ENCODE measurements around the gene EPHA3.

EPHA3 gene

DNA sequence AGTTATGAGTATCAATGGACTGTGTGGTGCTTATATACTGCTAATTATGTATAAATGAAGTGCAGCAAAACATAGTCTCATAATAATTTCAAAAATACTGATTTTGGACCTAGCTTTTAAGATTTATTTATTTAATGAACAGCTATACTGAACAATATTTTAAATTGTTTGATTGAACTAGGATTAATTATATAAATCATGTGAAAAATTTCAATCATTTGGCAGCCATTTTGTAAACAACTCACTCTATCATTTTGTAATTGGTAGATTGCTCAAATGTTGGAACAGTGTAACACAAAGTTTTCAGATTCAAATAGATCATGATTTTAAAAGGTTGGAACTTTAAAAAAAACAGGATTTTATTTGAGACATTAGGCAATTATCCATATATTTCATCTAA lies 47.0 kb downstream of the EPHA3 start:
- FAIRE-seq = peak; percentile 4

DNA sequence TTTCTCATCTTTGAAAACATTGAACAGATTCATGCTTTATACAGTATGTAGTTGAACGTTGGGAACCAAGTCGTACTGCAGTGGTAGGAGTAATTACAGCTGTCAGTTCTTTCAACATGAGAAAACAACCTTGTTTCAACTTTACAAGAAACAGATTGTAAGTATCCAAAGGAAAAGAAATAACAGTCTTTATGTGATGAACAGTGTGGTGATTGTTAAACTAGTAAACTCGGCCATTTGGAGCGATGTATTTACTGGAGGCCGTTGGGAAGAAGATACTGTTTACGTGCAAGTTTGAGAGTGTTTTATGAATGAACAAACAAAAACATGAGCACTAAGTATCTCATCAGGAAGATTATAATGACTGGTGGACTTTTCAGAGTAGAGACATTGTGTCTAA lies 48.4 kb downstream of the EPHA3 start:
- FAIRE-seq = no peak

DNA sequence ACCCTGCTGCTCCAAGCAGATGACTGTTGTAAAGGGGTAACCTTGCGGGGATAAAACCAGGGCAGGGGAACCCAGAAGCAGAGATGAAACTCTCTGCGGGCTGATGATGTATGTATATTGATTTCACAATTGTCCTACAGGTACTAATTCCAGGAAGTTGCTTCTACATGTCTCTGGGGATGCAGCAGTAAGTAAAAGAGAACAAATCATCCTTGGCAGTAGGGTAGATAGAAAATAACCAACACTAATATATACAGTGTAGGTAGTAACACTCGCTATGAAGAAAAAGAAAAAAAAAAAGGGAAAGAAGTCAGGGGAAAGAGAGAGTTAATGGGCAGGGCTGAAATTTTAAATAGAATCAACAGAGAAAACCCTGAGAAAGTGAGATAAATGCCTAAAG lies 50.2 kb downstream of the EPHA3 start:
- FAIRE-seq = no peak

DNA sequence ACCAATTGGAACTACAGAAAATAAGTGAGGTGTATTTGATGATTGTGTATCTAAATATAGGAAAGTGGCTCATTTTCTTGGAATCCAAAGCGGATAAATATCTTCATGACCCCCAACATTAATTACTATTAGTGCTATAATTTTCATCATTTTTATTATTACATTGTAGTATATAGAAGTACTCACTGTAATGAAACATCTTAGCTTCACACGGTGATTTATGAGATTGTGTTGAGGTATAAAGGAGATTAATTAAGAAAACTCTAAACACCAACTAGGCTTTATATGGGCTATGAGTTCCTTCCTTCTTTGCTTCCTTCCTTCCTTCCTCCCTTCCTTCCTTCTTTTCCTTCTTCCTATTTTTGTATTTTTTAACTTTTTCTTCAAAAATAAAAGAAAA lies 52.2 kb downstream of the EPHA3 start:
- no peak for FAIRE-seq

DNA sequence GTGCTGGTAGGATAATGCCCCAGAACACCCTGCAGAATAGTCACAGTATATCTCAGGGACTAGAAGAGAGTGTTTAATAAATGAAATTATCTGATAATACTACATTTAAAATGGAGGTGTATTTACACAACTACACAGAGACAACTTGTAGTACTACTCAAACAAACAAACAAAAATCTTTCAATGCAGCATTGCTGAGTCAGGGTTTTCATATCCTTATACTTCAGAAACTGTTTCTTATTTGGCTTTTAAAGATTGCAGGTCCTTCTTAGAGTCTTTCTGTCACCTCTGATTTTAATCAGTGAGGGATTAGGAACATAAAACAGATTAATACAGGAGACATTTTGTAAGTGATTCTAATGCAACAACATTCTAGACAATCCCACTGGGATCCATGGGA lies 57.4 kb downstream of the EPHA3 start:
- FAIRE-seq = no peak

DNA sequence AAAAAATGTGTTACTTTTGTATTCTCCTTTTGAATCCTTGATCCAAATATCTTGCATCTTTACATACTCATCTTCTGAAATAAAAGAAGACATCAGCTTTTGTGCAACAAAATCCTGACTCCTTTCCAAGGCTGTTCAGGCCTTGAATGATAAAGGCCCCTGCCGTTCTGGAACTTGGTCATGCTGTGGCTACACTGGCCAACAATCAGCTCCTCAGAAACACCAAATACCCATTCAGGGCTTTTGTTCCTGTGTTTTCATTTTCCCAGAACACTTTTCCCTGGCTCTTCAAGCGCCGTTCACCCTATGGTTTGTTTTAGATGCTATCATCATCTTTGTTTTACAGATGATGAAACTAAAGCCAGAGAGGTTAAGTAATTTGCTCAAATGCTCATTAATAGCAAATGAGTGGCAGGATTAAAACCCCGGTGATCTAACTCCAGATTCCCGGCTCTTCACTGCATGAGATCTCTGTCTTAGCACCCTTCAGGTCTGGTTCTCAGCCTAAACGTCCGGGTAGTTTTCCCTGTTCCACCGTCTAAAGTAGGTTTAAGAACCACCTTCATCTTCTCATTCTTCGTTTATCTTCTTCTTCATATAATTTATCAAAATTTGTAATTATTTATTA lies 58.3 kb downstream of the EPHA3 start:
- no peak for FAIRE-seq

DNA sequence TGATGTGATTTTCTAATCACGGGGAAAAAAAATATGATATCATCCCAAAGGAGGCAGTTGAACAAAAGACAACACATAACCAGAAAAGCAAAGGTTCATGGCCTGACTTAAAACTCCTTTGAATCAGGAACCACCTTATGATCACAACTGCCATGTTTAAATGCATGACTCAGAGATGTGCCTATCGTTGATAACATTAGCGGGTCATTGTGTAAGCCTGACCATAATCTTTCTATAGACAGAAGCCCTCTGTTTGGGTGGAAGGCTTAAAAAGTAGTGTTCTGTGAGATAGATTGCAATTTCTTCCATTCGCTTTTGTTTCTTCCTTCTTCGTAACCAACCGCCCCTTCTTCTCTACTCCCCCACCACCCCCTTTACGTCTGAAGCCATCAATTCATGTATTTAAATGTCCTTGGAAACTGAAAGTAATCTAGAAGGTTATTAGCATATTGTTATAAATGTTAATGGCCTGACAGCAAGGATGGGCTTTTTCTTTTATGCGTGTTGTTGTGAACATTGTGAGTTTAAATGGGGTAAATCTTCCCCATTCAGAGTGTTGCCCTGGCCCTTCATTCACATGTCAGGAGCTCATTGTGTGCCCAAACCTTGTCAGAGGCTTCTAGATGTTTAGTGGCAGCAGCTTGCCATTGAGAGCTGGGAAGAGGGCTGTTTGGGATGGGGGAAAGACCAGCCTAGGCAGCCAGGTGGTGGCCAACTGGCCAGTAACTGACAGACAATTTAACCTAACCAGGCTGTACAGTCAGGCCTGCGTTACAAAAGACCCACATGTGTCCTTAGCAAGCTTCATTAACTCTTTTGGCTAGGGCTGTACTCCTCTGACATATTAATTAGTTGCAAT lies 64.5 kb downstream of the EPHA3 start:
- no peak for FAIRE-seq

DNA sequence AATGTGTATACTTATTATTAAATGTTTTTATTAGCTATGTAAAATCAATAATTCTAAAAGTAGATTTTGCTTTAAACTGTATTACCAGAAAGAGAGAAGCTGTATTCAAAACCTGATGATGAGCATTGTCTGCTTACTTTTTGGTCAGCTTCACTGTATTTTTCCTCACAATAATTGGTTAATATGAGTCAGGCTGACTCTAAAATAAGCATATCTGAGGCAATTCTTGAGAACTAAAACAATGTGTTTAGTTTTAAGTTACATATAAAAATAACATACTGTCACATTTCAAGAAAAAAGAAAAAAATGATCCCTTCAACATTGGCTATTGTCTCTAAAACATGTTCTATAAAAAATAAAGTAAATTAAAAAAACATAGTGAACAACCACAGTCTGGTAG lies 66.1 kb downstream of the EPHA3 start:
- FAIRE-seq = no peak

DNA sequence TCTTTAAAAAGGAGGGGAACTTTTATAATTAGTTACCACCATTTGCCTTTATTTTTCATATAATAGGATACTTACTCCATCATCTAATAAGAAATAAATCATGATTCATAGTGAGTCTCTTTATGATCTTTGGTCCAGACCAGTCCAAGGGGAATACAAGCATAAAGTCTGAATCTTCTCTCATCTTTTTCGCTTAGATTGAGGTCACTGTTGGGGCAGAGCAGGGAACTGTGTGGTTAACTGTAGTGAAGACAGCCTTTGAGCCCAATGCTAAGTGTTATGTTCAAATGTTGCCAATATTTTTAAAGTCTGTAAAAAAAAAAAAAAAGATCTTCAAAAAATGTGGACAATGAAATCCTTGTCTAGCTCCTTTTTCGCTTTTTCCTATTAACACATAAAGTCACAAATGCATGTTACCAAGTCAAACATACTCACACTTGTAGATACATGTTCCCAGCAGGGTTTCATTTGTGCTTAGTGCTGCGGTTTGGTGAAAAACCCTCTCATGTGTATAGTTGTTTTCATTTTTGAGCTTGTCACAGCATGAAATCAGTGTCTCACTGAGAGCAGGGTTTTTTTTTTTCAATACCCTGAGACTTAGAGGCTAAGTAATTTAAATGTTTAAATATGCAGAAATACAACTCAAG lies 72.1 kb downstream of the EPHA3 start:
- no peak for FAIRE-seq

DNA sequence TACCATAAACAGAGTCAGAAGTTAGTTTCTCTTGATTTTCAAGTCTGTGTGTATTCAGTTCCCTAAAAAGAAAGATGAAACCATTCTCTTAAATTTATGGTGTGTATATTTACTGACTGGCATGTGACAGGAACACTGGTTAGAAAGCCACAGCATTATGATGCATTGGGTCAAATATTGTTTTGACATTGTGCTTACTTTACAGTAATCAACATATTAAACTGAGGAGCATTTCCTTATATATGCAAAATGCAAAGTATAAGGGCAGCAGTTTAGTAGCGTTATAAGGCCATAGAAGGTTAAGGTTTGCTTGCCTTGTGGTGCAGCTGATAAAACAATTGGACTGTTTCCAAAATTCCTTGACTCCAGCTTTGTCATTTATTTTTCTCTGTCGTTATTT lies 72.9 kb downstream of the EPHA3 start:
- FAIRE-seq = no peak

DNA sequence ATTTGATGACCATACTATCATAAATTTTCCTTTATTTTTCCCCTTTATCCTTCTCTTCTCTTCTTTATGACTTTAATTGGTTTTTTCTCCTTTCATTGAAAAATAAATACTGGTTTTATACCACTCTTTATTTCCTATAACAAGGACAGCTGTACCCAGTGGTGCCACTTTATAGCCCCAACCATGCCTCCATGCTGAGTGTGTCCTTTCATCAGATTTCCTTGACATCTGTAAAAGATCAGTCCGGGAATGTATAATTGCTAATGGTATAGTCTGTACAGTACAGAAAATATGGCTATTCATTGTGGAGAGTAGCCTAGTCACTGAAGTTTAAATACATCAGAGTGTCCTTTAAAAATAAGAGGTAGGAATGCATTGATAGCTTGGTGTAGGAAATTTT lies 74.6 kb downstream of the EPHA3 start:
- no peak for FAIRE-seq

DNA sequence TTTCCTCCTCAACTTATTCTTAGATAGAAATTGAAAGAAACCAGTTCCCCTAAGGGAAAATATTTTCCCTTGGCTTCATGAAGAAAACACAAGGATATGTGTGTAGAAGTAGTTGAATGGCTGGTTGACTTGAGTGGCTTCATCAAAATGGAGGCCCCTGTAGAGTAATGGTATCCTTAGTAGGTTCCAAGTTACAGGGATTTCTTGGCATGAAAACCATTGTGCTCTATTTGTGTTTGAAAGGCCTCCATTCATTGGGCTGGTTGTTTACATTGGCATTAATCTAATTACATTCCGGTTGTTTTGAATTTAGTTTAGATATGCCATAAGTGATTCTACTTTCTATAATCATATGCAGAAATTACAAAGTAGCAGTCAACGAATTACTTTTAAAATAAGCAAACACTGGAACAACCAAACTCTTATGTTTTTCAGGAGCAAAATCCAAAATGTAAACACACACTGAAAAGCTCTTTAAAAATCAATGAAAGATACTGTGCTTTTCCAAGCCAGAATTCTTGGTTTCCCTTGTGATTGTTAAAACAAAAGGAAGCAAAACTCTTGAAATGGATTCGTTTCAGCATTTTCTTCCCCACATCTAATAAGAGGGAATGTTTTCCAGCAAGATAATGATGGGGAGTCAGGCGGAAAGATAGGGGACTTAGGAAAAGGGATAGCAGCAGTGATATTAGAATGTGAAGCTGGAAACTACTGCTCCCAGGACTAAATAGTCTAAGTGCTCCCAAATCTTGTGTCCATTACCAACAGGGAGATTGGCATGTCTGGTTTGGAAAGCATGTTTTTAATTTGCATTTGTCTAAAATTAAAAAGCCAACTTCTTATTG lies 77.0 kb downstream of the EPHA3 start:
- no peak for FAIRE-seq

DNA sequence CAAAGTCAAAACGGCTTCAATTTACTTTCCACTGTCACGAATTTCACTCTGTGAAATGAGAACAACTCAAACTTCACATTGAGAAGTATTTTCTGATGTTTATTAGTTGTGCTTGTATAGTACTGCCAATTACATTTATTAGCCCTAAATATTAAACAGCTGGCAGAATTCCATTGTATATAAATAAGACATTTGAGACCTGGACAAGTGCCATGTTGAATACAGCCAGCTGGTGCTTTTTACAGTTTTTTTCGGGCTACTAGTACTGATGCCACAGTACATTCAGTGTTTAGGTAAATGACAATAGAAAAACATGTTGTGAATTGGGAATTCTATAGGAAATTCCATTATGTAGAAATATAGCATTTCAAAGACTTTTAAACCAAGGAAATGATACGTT lies 79.0 kb downstream of the EPHA3 start:
- FAIRE-seq = no peak

DNA sequence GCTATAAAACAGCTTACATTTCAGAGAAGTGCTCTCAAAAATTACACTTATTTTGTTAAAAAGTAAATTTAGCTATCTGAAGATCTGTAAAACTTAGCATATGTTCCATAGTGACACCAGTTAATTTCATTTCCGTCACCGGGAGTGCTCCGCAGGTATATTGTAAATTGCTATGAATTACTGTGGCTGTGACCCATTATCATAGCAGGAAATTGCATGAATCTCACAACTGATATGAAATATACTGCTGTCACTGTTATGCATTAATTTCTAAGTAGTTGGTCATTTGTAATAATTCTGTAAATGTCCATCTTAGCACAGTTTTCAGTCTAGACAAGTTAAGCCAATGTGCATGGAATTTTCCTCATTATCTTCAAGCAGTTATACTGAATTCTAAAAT lies 91.2 kb downstream of the EPHA3 start:
- no peak for FAIRE-seq

DNA sequence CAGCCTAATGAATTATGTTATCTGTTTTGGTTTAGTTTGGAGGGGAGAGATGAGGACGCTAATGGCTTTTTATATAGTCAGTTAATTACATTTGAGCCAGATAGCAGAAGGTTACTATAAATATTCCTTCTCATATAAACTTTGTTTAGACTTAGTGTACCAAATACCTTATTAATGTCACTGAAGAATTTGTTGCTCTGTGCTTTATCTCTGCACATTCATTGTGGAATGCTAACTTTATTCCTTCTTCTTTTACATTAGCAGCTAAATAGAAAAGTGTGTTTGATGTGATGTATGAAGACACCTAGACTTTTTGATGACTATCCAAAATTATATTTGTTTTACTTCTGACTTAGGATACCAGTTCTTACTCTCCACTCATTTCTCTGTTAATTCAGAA lies 105.2 kb downstream of the EPHA3 start:
- FAIRE-seq = peak; percentile 98

DNA sequence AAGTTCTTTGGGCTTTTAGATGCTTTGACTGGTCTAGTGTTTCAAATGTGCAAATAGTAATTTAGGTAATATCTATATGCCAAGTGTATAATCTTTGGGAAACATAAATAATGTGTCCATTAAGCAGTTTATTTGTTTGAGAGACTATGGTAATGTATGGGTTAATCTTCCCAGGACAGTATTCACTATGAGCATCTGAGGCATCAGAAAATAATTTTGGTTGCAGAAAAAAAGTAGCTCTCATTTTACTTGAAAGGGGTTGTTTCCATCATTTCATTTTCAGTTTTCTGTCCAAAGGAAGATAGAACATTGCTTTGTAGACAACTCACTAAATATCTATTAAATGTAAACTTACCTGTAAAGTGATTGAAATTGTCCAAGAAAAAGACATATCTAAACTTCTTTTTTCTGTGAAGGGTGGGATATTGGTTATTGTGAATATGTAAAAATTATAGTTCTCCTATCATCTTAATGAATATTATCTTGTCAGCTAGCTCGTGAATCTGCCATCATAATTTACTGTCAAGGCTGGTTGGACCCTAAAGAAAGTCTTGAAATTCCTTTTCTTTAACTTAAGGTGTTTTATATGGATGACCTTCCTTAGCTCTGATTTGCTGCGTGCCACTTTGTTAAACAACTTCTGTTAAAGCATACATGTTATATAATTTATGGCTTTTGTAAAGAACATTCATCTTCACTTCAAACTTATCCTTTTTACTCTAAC lies 108.8 kb downstream of the EPHA3 start:
- FAIRE-seq = no peak

DNA sequence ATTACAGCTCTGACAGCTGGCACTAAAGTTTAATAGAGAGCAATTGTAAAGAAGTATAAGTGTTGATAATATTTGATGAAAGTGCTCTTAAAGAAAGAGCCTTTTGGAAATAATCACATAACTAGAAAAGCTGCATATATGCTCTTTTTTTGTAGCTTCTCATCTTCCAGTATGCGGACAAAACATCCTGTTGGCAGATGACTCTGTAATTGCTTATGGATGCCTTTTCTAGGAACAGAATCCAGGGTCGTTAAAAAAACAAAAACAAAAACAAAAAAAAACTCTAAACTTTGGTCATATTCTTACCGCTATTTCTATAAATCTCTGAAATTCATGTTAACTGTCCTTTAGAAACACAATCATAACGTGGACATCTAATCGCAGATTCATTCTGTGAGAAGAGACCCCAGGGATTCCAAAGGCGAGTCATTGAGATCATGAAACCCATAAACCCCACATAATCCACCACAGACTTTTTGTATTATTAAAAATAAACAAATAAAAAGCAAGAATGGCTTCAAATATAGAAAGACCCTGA lies 109.8 kb downstream of the EPHA3 start:
- peak; percentile 92 for FAIRE-seq

DNA sequence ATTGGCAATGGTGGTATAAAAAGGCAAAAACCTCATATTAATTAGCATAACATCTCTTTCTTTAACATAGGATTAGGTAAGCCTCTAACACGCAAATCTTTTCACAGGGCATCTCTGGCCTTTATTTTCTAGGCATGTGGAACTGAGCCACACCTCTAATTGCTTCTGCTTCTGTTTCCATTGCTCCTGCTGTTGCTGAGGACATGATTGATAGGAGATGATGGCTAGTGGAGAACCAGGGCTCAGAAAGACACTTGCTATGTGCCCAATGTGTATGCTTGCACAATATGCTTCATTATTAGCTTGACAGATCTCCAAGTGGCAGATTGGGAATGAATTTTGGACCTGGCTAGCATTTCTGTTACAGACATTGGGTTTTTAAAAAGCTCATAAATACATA lies 114.5 kb downstream of the EPHA3 start:
- FAIRE-seq = no peak

DNA sequence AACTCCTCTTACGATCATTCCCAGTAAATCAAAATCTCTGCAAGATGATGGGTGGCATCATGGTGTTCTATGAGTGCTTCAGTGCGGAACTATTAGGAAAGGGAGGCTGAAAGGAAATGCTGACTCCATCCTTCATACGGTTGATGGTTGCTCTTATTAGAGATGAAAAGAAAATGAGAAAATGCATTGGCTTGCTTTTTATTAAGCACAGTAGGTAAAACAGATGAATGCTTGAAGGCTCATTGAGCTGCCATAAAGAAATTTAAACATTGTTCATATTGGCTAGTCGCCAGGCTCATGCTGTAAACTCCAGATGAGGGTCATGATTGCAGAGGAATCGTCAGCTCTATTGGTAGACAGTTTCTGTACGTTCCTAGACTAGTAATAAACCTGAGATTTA lies 115.8 kb downstream of the EPHA3 start:
- FAIRE-seq = no peak

DNA sequence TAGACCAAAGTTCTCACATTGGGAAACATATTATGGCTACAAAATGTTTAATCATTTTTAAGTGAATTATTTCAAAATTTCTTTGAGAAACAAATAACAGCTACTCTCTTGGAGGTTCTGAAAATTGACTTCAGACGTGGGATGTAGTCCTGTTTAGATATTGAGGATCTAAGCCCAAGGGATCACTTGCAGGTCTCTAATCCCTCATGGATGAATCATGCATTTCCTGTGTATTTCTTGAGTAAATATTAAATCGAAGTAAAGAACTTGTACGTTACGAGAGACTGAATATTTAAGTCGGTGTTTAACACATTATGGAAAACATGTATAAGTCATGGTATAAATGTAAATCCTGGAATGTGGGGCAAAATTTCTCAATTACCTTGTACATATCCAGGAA lies 119.8 kb downstream of the EPHA3 start:
- no peak for FAIRE-seq

DNA sequence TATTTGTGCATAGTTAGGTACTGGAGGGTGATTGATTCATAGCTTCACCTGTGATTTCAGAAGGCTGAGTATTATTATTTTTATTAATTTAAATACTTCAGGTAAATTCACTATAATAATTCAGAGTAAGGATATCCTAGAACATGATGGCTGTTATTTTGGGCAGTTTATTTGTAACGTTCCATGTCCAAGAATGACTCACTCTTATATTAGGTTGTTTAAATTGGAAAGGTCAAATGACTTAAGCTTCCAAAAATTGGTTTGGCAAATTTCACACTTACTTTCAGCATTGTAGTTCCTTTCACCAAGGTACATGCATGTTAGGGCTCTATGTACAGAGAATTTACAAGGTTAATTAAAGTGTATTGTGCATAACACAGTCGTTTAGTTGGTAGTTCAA lies 120.2 kb downstream of the EPHA3 start:
- no peak for FAIRE-seq

DNA sequence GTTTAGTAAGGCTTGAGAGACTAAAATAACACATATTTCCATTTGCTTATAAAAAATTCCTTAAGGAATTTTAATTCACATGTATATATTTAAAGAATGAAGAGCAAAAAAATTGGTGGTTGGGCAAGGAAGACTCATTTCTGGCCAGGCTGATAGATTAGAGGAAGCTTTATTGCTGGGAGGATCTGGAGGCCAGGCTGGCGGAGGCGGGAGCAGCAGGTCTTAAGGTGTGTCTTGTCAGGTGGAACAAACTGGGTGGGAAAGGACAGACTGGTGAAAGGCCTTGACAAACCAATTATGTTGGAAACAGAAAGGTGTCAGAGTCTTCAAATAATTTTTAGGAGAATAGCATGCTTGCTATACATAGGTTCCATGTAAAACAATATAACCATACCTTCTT lies 124.7 kb downstream of the EPHA3 start:
- FAIRE-seq = no peak

Measured in endometrium (tissue), 2 donors.